K562 (cell line): ENCODE data around the gene DTNB. TPM values are rescaled to one million over a fixed set of nuclear protein-coding genes. Genes with fewer than 3 reads are reported as not detected.

Experiments used
- ATAC-seq: fragments of 200-7000 bp; cut with Tn5 transposase; 3 replicates; pipeline ENCODE4 v1.9.1; 2020; ENCODE audit warnings: moderate library complexity
- BruUV-seq: library from RNA; stranded (reverse); fragments of 400-500 nt; replicated peaks from 2 replicates; lab custom pipeline; 2021; lab: Mats Ljungman, UMichigan
- CTCF ChIA-PET: fragments of 300-600 bp; formaldehyde crosslinking; extraction: SDS; loops from one replicate; lab custom pipeline; 2021; ENCODE audit warnings: low intra/inter-chr PET ratio; lab: Yijun Ruan, JAX
- POLR2A ChIA-PET: fragments of 300-600, 350-650 bp; sonication (Branson Sonifier 250); formaldehyde crosslinking; extraction: SDS; loops from one replicate; lab custom pipeline; 2021; ENCODE audit warnings: antibody characterized with exemption, inconsistent platforms; lab: Yijun Ruan, JAX
- DNase-seq, 4 experiments: peaks; one replicate each; pipeline versions ENCODE4 v3.0.0 to v3.0.0-alpha.2; 2011 to 2018; ENCODE audit warnings: low spot score in 3 of 4, mixed read lengths in 3 of 4; ENCODE audit errors: extremely low read depth in 1 of 4
- FAIRE-seq: peaks from 2 replicates; lab custom pipeline; 2011; peaks lifted over from hg19 to GRCh38; lab: Jason Lieb, UNC
- H2AFZ ChIP-seq: 2 replicates; pipeline ENCODE4 v1.6.0; 2011; ENCODE audit warnings: low read depth, low read length, control low read depth, inconsistent platforms
- H3K27ac ChIP-seq: fragments of 200-600 bp; 3 replicates; pipeline ENCODE4 v1.8.0; 2011; ENCODE audit warnings: low read depth, mild to moderate bottlenecking, control low read depth, inconsistent platforms, low read length, moderate library complexity, mixed read lengths; ENCODE audit errors: extremely low read depth
- H3K27me3 ChIP-seq, 2 experiments: fragments of 300-600 bp in 1 of 2; 2 replicates in 1 of 2; 3 replicates in 1 of 2; pipeline versions ENCODE4 v1.6.0 to v1.8.0; 2011; ENCODE audit warnings: inconsistent platforms in 2 of 2, low read length in 2 of 2, mild to moderate bottlenecking in 1 of 2, mixed read lengths in 1 of 2, moderate library complexity in 1 of 2; ENCODE audit not compliant: control insufficient read depth in 2 of 2, insufficient read depth in 2 of 2
- H3K36me3 ChIP-seq: fragments of 300-600 bp; 3 replicates; pipeline ENCODE4 v1.8.0; 2011; ENCODE audit warnings: mild to moderate bottlenecking, low read length, inconsistent platforms; ENCODE audit not compliant: control insufficient read depth, insufficient read depth
- H3K4me1 ChIP-seq, 2 experiments: fragments of 200-600 bp in 1 of 2; replicated peaks in 1 of 2; 2 replicates in 1 of 2; 3 replicates in 1 of 2; pipeline versions ENCODE4 v1.5.1 to v1.8.0; 2011; ENCODE audit warnings: inconsistent platforms in 2 of 2, low read length in 2 of 2, mild to moderate bottlenecking in 1 of 2, mixed read lengths in 1 of 2, moderate library complexity in 1 of 2; ENCODE audit not compliant: control insufficient read depth in 2 of 2, insufficient read depth in 2 of 2
- H3K4me2 ChIP-seq: 2 replicates; pipeline ENCODE4 v1.6.1; 2011; ENCODE audit warnings: low read length, control low read depth, inconsistent platforms, mixed read lengths; ENCODE audit not compliant: insufficient read depth
- H3K4me3 ChIP-seq: fragments of 200-600 bp; sonication (generic), shearing (Covaris generic); 2 replicates; pipeline ENCODE4 v1.5.1; 2016; ENCODE audit warnings: control low read depth, inconsistent platforms
- H3K79me2 ChIP-seq: fragments of 200-600 bp; 3 replicates; pipeline ENCODE4 v1.8.0; 2011; ENCODE audit warnings: low read length, inconsistent platforms; ENCODE audit not compliant: control insufficient read depth, insufficient read depth
- H3K9ac ChIP-seq, 2 experiments: 2 replicates each; pipeline versions ENCODE4 v1.6.0 to v1.6.1; 2011; ENCODE audit warnings: low read depth in 2 of 2, low read length in 2 of 2, control low read depth in 1 of 2, inconsistent platforms in 1 of 2, mild to moderate bottlenecking in 1 of 2, mixed read lengths in 1 of 2; ENCODE audit not compliant: insufficient read depth in 1 of 2
- H3K9me1 ChIP-seq: one replicate; pipeline ENCODE4 v1.6.0; 2011; ENCODE audit warnings: inconsistent platforms, mild to moderate bottlenecking, low read length, moderate library complexity; ENCODE audit not compliant: control insufficient read depth, insufficient read depth
- H3K9me3 ChIP-seq: replicated peaks from 2 replicates; pipeline ENCODE4 v1.5.1; 2011; ENCODE audit warnings: low read depth, low read length, inconsistent platforms; ENCODE audit not compliant: control insufficient read depth, insufficient read depth
- H4K20me1 ChIP-seq: replicated peaks from 2 replicates; pipeline ENCODE4 v1.6.1; 2011; ENCODE audit warnings: low read length, inconsistent platforms, mixed read lengths; ENCODE audit not compliant: control insufficient read depth, insufficient read depth
- CHD2 ChIP-seq: IDR thresholded peaks from 2 replicates; pipeline ENCODE4 v1.6.1; 2011; ENCODE audit warnings: low read depth, low read length
- HDAC2 ChIP-seq: fragments of 450-650 bp; IDR thresholded peaks from 2 replicates; pipeline ENCODE4 v1.6.1; 2016; ENCODE audit warnings: mild to moderate bottlenecking
- HNRNPH1 ChIP-seq: fragments of 200-400 bp; formaldehyde crosslinking; optimal IDR thresholded peaks from 2 replicates; pipeline ENCODE3; 2017; ENCODE audit warnings: low read depth, mild to moderate bottlenecking, low read length, moderate library complexity
- NFYB ChIP-seq: IDR thresholded peaks from 2 replicates; pipeline ENCODE4 v1.6.1; 2011; ENCODE audit warnings: mild to moderate bottlenecking, moderate library complexity; ENCODE audit not compliant: insufficient read length; ENCODE audit errors: extremely low read depth
- RBM14 ChIP-seq: fragments of 200-400 bp; formaldehyde crosslinking; IDR thresholded peaks from 2 replicates; pipeline ENCODE4 v1.6.1; 2018; ENCODE audit warnings: low read depth, mild to moderate bottlenecking, low read length, moderate library complexity, borderline replicate concordance; ENCODE audit not compliant: insufficient read depth
- SAP30 ChIP-seq: fragments of 200-600 bp; sonication (generic); IDR thresholded peaks from 2 replicates; pipeline ENCODE4 v1.6.1; 2012; ENCODE audit warnings: borderline replicate concordance, low read depth, mild to moderate bottlenecking, moderate library complexity, low read length, control low read depth, inconsistent platforms; ENCODE audit not compliant: insufficient read depth, poor library complexity, severe bottlenecking
- ZNF253 ChIP-seq: fragments of 250-450 bp; sonication (Bioruptor Pico); conservative IDR thresholded peaks from 2 replicates; pipeline ENCODE4 v1.6.1; 2021; ENCODE audit warnings: mild to moderate bottlenecking
- ZNF449 ChIP-seq: fragments of 250-450 bp; sonication (Bioruptor Pico); IDR thresholded peaks from 2 replicates; pipeline ENCODE4 v1.8.0; 2022; ENCODE audit warnings: moderate library complexity, mild to moderate bottlenecking, inconsistent platforms
- ZNF699 ChIP-seq: fragments of 250-450 bp; sonication (Bioruptor Pico); IDR thresholded peaks from 2 replicates; pipeline ENCODE4 v1.8.0; 2021; ENCODE audit warnings: mild to moderate bottlenecking, moderate library complexity; ENCODE audit not compliant: insufficient replicate concordance
- WGBS: fragments of 100-300 bp; shearing (Covaris generic); methylation state at CpG from one replicate; pipeline ENCODE4 v1.1.6; 2016; ENCODE audit warnings: low coverage, mixed read lengths; ENCODE audit not compliant: insufficient coverage; ENCODE audit errors: missing lambda C conversion rate; 5-methylcytosine and 5-hydroxymethylcytosine counted together
- in situ Hi-C: fragments of 300-500 bp; cut with MboI; formaldehyde crosslinking; loops from 4 replicates; pipeline ENCODE4 v1.15.0; 2018; ENCODE audit warnings: inconsistent platforms, mixed read lengths
- intact Hi-C: fragments of 100-400 bp; cut with micrococcal nuclease; formaldehyde crosslinking; loops from 2 replicates; pipeline ENCODE4 v1.14.2; 2022
- polyA plus RNA-seq, 8 experiments: library from polyadenylated mRNA; depleted of rRNA in 4 of 8; stranded (reverse) in 5 of 8; unstranded in 3 of 8; fragments of >200 nt; fragmentation: Nextera tagmentation in 2 of 8; fragmentation: Illumina TruSeq in 1 of 8; extraction: Ambion mirVana in 2 of 8; extraction: Trizol in 1 of 8; gene quantifications; 2 replicates each; pipeline versions ENCODE4 v1.2.1 to v1.2.3, GENCODE V29; 2011 to 2014; ENCODE audit warnings: inconsistent platforms in 1 of 8, missing spikeins in 1 of 8
- total RNA-seq, 7 experiments: library from RNA; depleted of rRNA in 6 of 7; stranded (reverse); fragments of >200 nt in 6 of 7; fragmentation: Illumina TruSeq in 2 of 7; extraction: Trizol in 2 of 7; gene quantifications; 2 replicates each; pipeline versions ENCODE4 v1.2.1 to v1.2.3, GENCODE V29; 2011 to 2021; ENCODE audit warnings: low replicate concordance in 1 of 7

Gene DTNB
- total and polyA plus RNA-seq, 9 of the 15 experiments (the other 6 are each of a cell fraction or from before 2014, with no cell fraction given): 0.18 to 2.0 (median 0.77) TPM; not detected in 2

- H4K20me1 ChIP-seq: no peaks in the 10 kb centered on the region
- no peak overlapping the region for H3K4me2 ChIP-seq
- H3K4me3 ChIP-seq: no peak overlapping the region
- intact Hi-C loops: no loop called here
- H3K79me2 ChIP-seq: no peaks in the 10 kb centered on the region
- WGBS: 1% methylated on average over 4 of the region's 4 CpGs
- ATAC-seq: no peak
- CTCF ChIA-PET: interaction anchor here (0.6 kb wide), 1 partner anchor 18 kb away, joined by 3 read pairs; no protein-coding TSS in a partner anchor
- POLR2A ChIA-PET: no interaction called here
- H3K4me1 ChIP-seq: peaks cover 0 to 5% of the 10 kb centered on the region in 2 experiments; a peak in 1 of 5 replicates
- H3K36me3 ChIP-seq: no peaks in the 10 kb centered on the region
- in situ Hi-C loops: no loop called here
- no peak overlapping the region for H3K9ac ChIP-seq
- DNase-seq: no peak
- TF ChIP-seq HDAC2 (no peak), ZNF699 (CRISPR knock-in tag) (no peak), RBM14 (no peak), ZNF253 (CRISPR knock-in tag) (no peak), NFYB (no peak), CHD2 (no peak), SAP30 (no peak), ZNF449 (CRISPR knock-in tag) (no peak), HNRNPH1 (no peak)
- H3K27me3 ChIP-seq: peaks cover 6 to 18% of the 10 kb centered on the region in 2 experiments; a peak in 3 of 5 replicates
- no peaks in the 10 kb centered on the region for H3K9me3 ChIP-seq
- no peak overlapping the region for H3K27ac ChIP-seq
- H3K9me1 ChIP-seq: no peaks in the 10 kb centered on the region
- H2AFZ ChIP-seq: no peak overlapping the region
- no TSS peak for BruUV-seq
- FAIRE-seq: no peak
Measured at GRCh38 chr2:25588576-25588975, 84.8 kb downstream of the DTNB start.
